MCF 10A (cell line): Measurements from ENCODE around the gene PSMD9. TPM values are rescaled to one million over a fixed set of nuclear protein-coding genes. Genes with fewer than 3 reads are reported as not detected.

Experiments used
- BruUV-seq: library from RNA; stranded (reverse); fragments of 400-500 nt; replicated peaks from 2 replicates; lab custom pipeline; 2021; lab: Mats Ljungman, UMichigan
- CTCF ChIA-PET: fragments of 300-600 bp; sonication (Branson Sonifier 250); formaldehyde crosslinking; extraction: SDS; loops from one replicate; lab custom pipeline; 2021; ENCODE audit warnings: antibody characterized with exemption, inconsistent platforms; lab: Yijun Ruan, JAX
- POLR2A ChIA-PET: fragments of 300-600, 350-650 bp; sonication (Branson Sonifier 250); formaldehyde crosslinking; extraction: SDS; loops from one replicate; lab custom pipeline; 2020; ENCODE audit warnings: antibody characterized with exemption, inconsistent platforms; lab: Yijun Ruan, JAX
- DNase-seq: peaks from one replicate; pipeline ENCODE4 v3.0.0-alpha.2; 2018; ENCODE audit not compliant: unreplicated experiment
- H3K27ac Mint-ChIP-seq: one replicate; pipeline ENCODE4 v1.8.0; 2022; ENCODE audit warnings: mild to moderate bottlenecking, low read depth, mixed read lengths; ENCODE audit not compliant: unreplicated experiment
- H3K27me3 Mint-ChIP-seq: one replicate; pipeline ENCODE4 v1.8.0; 2022; ENCODE audit warnings: mixed read lengths; ENCODE audit not compliant: insufficient read depth, unreplicated experiment
- H3K36me3 Mint-ChIP-seq: one replicate; pipeline ENCODE4 v1.8.0; 2022; ENCODE audit warnings: mild to moderate bottlenecking, moderate library complexity, mixed read lengths; ENCODE audit not compliant: insufficient read depth, unreplicated experiment
- H3K4me1 Mint-ChIP-seq: one replicate; pipeline ENCODE4 v1.8.0; 2022; ENCODE audit warnings: mixed read lengths; ENCODE audit not compliant: insufficient read depth, unreplicated experiment
- H3K4me3 Mint-ChIP-seq: one replicate; pipeline ENCODE4 v1.8.0; 2022; ENCODE audit warnings: mild to moderate bottlenecking, moderate library complexity, mixed read lengths; ENCODE audit not compliant: unreplicated experiment
- H3K9me3 Mint-ChIP-seq: one replicate; pipeline ENCODE4 v1.8.0; 2022; ENCODE audit warnings: mixed read lengths; ENCODE audit not compliant: unreplicated experiment
- intact Hi-C: fragments of 100-400 bp; cut with micrococcal nuclease; formaldehyde crosslinking; loops from 2 replicates; pipeline ENCODE4 v1.14.1; 2022
- total RNA-seq: library from RNA; stranded (reverse); gene quantifications from 2 replicates; pipeline ENCODE4 v1.2.3, GENCODE V29; 2022
- TF ChIP-seq, protein P1 (sequence below): fragments of 200-600 bp; IDR thresholded peaks from one replicate; pipeline ENCODE4 v1.8.0; 2022; ENCODE audit warnings: antibody characterized with exemption, mild to moderate bottlenecking; ENCODE audit not compliant: unreplicated experiment

Gene PSMD9
- total RNA-seq, 1 experiment from 2014 or later: 96.3 TPM

GRCh38 chr12:121915841-121916321, 27.3 kb downstream of the PSMD9 start:
- Mint-ChIP-seq H3K4me3 (no peak overlapping the region), H3K4me1 (no peaks in the 10 kb centered on the region), H3K9me3 (no peaks in the 10 kb centered on the region), H3K27me3 (no peaks in the 10 kb centered on the region), H3K36me3 (peaks cover 82% of the 10 kb centered on the region), H3K27ac (peak overlapping the region; percentile 42)
- intact Hi-C loops: loop anchor here (5.0 kb wide), 1 partner anchor 206 kb away; no protein-coding TSS in a partner anchor
- TF ChIP-seq, protein P1, sequence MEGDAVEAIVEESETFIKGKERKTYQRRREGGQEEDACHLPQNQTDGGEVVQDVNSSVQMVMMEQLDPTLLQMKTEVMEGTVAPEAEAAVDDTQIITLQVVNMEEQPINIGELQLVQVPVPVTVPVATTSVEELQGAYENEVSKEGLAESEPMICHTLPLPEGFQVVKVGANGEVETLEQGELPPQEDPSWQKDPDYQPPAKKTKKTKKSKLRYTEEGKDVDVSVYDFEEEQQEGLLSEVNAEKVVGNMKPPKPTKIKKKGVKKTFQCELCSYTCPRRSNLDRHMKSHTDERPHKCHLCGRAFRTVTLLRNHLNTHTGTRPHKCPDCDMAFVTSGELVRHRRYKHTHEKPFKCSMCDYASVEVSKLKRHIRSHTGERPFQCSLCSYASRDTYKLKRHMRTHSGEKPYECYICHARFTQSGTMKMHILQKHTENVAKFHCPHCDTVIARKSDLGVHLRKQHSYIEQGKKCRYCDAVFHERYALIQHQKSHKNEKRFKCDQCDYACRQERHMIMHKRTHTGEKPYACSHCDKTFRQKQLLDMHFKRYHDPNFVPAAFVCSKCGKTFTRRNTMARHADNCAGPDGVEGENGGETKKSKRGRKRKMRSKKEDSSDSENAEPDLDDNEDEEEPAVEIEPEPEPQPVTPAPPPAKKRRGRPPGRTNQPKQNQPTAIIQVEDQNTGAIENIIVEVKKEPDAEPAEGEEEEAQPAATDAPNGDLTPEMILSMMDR: no peak
- ChIA-PET CTCF (interaction anchor here (0.6 to 1.1 kb wide), 5 partner anchors 18 to 142 kb away, joined by 3 to 5 read pairs (median 4); no protein-coding TSS in a partner anchor), POLR2A (interaction anchor here (0.6 to 1.5 kb wide), 6 partner anchors 27 to 139 kb away, joined by 3 to 4 read pairs (median 3); partner anchors contain the start of gene PSMD9)
- no TSS peak for BruUV-seq
- DNase-seq: no peak

DNA sequence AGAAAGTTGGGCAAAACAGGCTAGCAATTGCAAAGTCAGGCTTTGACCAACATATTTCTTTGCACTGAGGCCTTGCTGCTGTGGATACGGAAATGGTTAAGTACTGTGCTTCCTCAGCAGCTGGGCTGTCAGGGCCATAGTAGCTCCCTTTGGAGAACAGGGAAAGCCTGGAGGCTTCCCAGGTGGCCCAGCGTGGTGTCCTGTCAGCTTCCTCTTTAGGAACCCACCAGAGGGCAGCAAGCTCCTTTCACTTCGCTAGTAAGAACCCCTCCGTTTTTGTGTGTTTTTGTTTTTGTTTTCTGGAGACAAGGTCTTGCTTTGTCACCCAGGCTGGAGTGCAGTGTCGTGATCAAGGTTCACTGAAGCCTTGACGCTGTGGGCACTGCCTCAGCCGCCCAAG, 28.1 kb downstream of the PSMD9 start:
- Mint-ChIP-seq H3K4me1 (no peaks in the 10 kb centered on the region), H3K27me3 (no peaks in the 10 kb centered on the region), H3K9me3 (no peaks in the 10 kb centered on the region), H3K36me3 (peaks cover 76% of the 10 kb centered on the region), H3K27ac (peak overlapping the region; percentile 42), H3K4me3 (no peak overlapping the region)
- intact Hi-C loops: loop anchor here (5.0 kb wide), 1 partner anchor 206 kb away; no protein-coding TSS in a partner anchor
- DNase-seq: no peak
- POLR2A ChIA-PET: interaction anchor here (0.6 to 1.5 kb wide), 4 partner anchors 28 to 110 kb away, joined by 3 to 4 read pairs (median 4); partner anchors contain the start of gene PSMD9
- CTCF ChIA-PET: interaction anchor here (0.6 to 1.1 kb wide), 5 partner anchors 18 to 141 kb away, joined by 3 to 5 read pairs (median 3); no protein-coding TSS in a partner anchor
- BruUV-seq: no TSS peak
- TF ChIP-seq, protein P1: no peak

- H3K4me3 Mint-ChIP-seq: no peak within 1 kb of the TSS
- TF ChIP-seq, protein P1: no peak
- CTCF ChIA-PET: interaction anchor here (0.6 to 1.3 kb wide), 3 partner anchors 23 to 205 kb away, joined by 3 to 4 read pairs (median 3); no protein-coding TSS in a partner anchor
- H3K4me1 Mint-ChIP-seq: no peaks in the 10 kb centered on the region
- H3K9me3 Mint-ChIP-seq: no peaks in the 10 kb centered on the region
- no peak within 1 kb of the TSS for H3K27ac Mint-ChIP-seq
- peaks cover 64% of the 10 kb centered on the region for H3K36me3 Mint-ChIP-seq
- no peaks in the 10 kb centered on the region for H3K27me3 Mint-ChIP-seq
- no peak for DNase-seq
- BruUV-seq: no TSS peak
- POLR2A ChIA-PET: no interaction called here
- intact Hi-C loops: loop anchor here (5.0 kb wide), 1 partner anchor 204 kb away; no protein-coding TSS in a partner anchor
Observed at GRCh38 chr12:121917950-121918678, 29.5 kb downstream of the PSMD9 start, which contains the start of gene CFAP251. CFAP251 (plus strand) TSS chr12:121918592; CDS start chr12:121921306, 2,714 bp downstream.

DNA sequence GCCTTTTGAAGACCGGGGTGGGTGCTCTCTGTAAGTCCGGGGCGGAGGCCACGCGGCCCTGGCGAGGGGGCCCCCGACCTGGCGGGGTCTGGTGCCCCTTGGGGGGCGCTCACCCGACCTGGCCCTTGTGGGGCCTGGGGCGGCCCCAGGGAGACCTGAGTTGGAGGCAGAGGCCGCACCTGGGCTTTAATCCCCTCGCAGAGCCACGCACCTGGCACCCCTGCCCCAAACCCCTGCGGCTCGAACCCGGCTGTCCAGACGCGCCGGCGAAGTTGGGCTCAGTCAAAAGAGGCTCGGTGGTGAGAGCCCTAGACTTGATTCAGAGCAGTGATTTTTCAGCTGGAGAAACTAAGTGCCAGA, 30.1 kb downstream of the PSMD9 start:
- ChIA-PET POLR2A (no interaction called here), CTCF (interaction anchor here (0.6 to 1.3 kb wide), 3 partner anchors 12 to 204 kb away, joined by 3 to 4 read pairs (median 3); no protein-coding TSS in a partner anchor)
- BruUV-seq: no TSS peak
- no peaks in the 10 kb centered on the region for H3K9me3 Mint-ChIP-seq
- no peaks in the 10 kb centered on the region for H3K27me3 Mint-ChIP-seq
- peaks cover 3% of the 10 kb centered on the region for H3K4me1 Mint-ChIP-seq
- H3K27ac Mint-ChIP-seq: no peak overlapping the region
- no peak for DNase-seq
- no peak overlapping the region for H3K4me3 Mint-ChIP-seq
- peaks cover 58% of the 10 kb centered on the region for H3K36me3 Mint-ChIP-seq
- intact Hi-C loops: loop anchor here (5.0 kb wide), 1 partner anchor 204 kb away; no protein-coding TSS in a partner anchor
- TF ChIP-seq, protein P1: no peak
